DOHH2 (cell line): ENCODE data around the gene SMPD1.

Source experiments
- CTCF ChIP-seq: fragments of 200-600 bp; sonication (generic); IDR thresholded peaks from one replicate; pipeline ENCODE4 v1.5.1; 2014; ENCODE audit warnings: antibody characterized with exemption, mild to moderate bottlenecking, low read depth, low read length; ENCODE audit not compliant: poor library complexity, severe bottlenecking
- EZH2phosphoT487 ChIP-seq: fragments of 200-600 bp; sonication (generic); IDR thresholded peaks from 2 replicates; pipeline ENCODE4 v1.6.1; 2017; ENCODE audit warnings: borderline replicate concordance, mild to moderate bottlenecking, antibody characterized with exemption, low read length, moderate library complexity, mixed read lengths

GRCh38 chr11:6402561-6402981 is 12.3 kb downstream of the SMPD1 start:
- no peak for TF ChIP-seq CTCF
- TF ChIP-seq EZH2phosphoT487: no peak
